Measurements from ENCODE around the gene FZD7. TPM values are rescaled to one million over a fixed set of nuclear protein-coding genes. Genes with fewer than 3 reads are reported as not detected.

The FZD7 gene
- total and polyA plus RNA-seq, 2 experiments from 2014 or later, result 9.4 to 21.8 TPM

- peaks cover 26% of the 10 kb centered on the region for H3K27me3 ChIP-seq
- DNase-seq (ENCODE audit: low read depth in 1 of 2, low spot score in 1 of 2), result no peak
- TF ChIP-seq, protein P1, sequence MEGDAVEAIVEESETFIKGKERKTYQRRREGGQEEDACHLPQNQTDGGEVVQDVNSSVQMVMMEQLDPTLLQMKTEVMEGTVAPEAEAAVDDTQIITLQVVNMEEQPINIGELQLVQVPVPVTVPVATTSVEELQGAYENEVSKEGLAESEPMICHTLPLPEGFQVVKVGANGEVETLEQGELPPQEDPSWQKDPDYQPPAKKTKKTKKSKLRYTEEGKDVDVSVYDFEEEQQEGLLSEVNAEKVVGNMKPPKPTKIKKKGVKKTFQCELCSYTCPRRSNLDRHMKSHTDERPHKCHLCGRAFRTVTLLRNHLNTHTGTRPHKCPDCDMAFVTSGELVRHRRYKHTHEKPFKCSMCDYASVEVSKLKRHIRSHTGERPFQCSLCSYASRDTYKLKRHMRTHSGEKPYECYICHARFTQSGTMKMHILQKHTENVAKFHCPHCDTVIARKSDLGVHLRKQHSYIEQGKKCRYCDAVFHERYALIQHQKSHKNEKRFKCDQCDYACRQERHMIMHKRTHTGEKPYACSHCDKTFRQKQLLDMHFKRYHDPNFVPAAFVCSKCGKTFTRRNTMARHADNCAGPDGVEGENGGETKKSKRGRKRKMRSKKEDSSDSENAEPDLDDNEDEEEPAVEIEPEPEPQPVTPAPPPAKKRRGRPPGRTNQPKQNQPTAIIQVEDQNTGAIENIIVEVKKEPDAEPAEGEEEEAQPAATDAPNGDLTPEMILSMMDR (IDR thresholded peaks at IDR 0.05; ENCODE audit: low read depth, low read length), result no peak
- H3K9me3 ChIP-seq (ENCODE audit: low read depth), result no peaks in the 10 kb centered on the region
- no peak overlapping the region for H3K27ac ChIP-seq
- H3K4me3 ChIP-seq, result no peak overlapping the region
- H3K36me3 ChIP-seq, result no peaks in the 10 kb centered on the region
- H3K4me1 ChIP-seq (ENCODE audit: low read depth), result no peaks in the 10 kb centered on the region
Observed at GRCh38 chr2:202006301-202006700, 27.4 kb upstream of the FZD7 start.

- TF ChIP-seq, protein P1 (IDR thresholded peaks at IDR 0.05; ENCODE audit: low read depth, low read length), result no peak
- Histone ChIP-seq H3K36me3 (no peaks in the 10 kb centered on the region), H3K9me3 (ENCODE audit: low read depth) (no peaks in the 10 kb centered on the region)
Observed at GRCh38 chr2:202007015-202007982, 26.4 kb upstream of the FZD7 start.

DNA sequence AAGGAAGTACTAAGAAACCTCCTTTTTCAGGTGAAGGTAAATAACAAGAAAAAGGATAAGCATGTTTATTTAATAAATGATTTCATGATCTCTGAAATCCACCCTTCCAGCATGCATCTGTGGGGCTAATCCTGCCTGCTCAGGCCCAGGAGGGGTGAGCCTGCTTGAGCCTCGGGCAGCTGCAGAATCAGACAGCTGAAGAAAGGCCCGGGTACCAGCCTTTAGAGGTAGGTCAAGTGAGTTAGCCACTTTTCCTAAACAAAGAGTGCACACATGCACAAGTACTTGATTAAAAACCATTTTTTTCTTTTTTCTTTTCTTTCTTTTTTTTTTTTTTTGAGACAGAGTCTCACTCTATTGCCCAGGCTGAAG, 25.7 kb upstream of the FZD7 start:
- no peak for DNase-seq (ENCODE audit: low read depth in 1 of 2, low spot score in 1 of 2)

More at GRCh38 chr2:202007015-202007982, 26.4 kb upstream of the FZD7 start:
- H3K27me3 ChIP-seq, result peaks cover 29% of the 10 kb centered on the region
- H3K4me1 ChIP-seq (ENCODE audit: low read depth), result no peaks in the 10 kb centered on the region
- H3K27ac ChIP-seq, result no peak overlapping the region
- no peak overlapping the region for H3K4me3 ChIP-seq
- DNase-seq (ENCODE audit: low read depth in 1 of 2, low spot score in 1 of 2), result peak in 1 of 2 donors; percentile 21

GRCh38 chr2:202009019-202009481, 24.6 kb upstream of the FZD7 start:
- H3K9me3 ChIP-seq (ENCODE audit: low read depth), result no peaks in the 10 kb centered on the region
- peaks cover 38% of the 10 kb centered on the region for H3K27me3 ChIP-seq
- peak in 1 of 2 donors; percentile 41 for DNase-seq (ENCODE audit: low read depth in 1 of 2, low spot score in 1 of 2)
- H3K4me1 ChIP-seq (ENCODE audit: low read depth), result no peaks in the 10 kb centered on the region
- H3K4me3 ChIP-seq, result no peak overlapping the region
- no peaks in the 10 kb centered on the region for H3K36me3 ChIP-seq
- TF ChIP-seq, protein P1 (IDR thresholded peaks at IDR 0.05; ENCODE audit: low read depth, low read length), result no peak
- no peak overlapping the region for H3K27ac ChIP-seq

More for the DNA sequence above, 25.7 kb upstream of the FZD7 start:
- H3K27ac ChIP-seq, result no peak overlapping the region
- no peaks in the 10 kb centered on the region for H3K4me1 ChIP-seq (ENCODE audit: low read depth)
- H3K27me3 ChIP-seq, result peaks cover 29% of the 10 kb centered on the region
- TF ChIP-seq, protein P1 (IDR thresholded peaks at IDR 0.05; ENCODE audit: low read depth, low read length), result no peak
- no peak overlapping the region for H3K4me3 ChIP-seq
- no peaks in the 10 kb centered on the region for H3K9me3 ChIP-seq (ENCODE audit: low read depth)
- no peaks in the 10 kb centered on the region for H3K36me3 ChIP-seq

- no peaks in the 10 kb centered on the region for H3K4me1 ChIP-seq (ENCODE audit: low read depth)
- DNase-seq (ENCODE audit: low read depth in 1 of 2, low spot score in 1 of 2), result no peak
- H3K27me3 ChIP-seq, result peaks cover 43% of the 10 kb centered on the region
- no peaks in the 10 kb centered on the region for H3K36me3 ChIP-seq
- TF ChIP-seq, protein P1 (IDR thresholded peaks at IDR 0.05; ENCODE audit: low read depth, low read length), result no peak
- no peak overlapping the region for H3K4me3 ChIP-seq
- no peaks in the 10 kb centered on the region for H3K9me3 ChIP-seq (ENCODE audit: low read depth)
- H3K27ac ChIP-seq, result no peak overlapping the region
Observed at GRCh38 chr2:202009581-202009980, 24.1 kb upstream of the FZD7 start.
